WTC11 (cell line): Measurements from ENCODE around the gene OPALIN. TPM values are rescaled to one million over a fixed set of nuclear protein-coding genes. Genes with fewer than 3 reads are reported as not detected.

Source experiments
- ATAC-seq: fragments of 200-7000 bp; cut with Tn5 transposase; 2 replicates; pipeline ENCODE4 v1.10.0; 2021; ENCODE audit warnings: mild to moderate bottlenecking, moderate library complexity
- CTCF ChIA-PET: fragments of 300-600 bp; sonication (Branson Sonifier 250); formaldehyde crosslinking; loops from one replicate; lab custom pipeline; 2021; ENCODE audit warnings: antibody characterized with exemption; lab: Charles Lee
- POLR2A ChIA-PET: fragments of 350-600 bp; sonication (Branson Sonifier 250); formaldehyde crosslinking; loops from one replicate; lab custom pipeline; 2021; ENCODE audit warnings: antibody characterized with exemption; lab: Charles Lee
- DNase-seq: peaks from one replicate; pipeline ENCODE4 v3.0.0; 2021; ENCODE audit warnings: low spot score
- H3K27ac Mint-ChIP-seq: 2 replicates; pipeline ENCODE4 v1.8.0; 2021; ENCODE audit warnings: mixed read lengths
- H3K27me3 Mint-ChIP-seq: 2 replicates; pipeline ENCODE4 v1.8.0; 2021; ENCODE audit warnings: low read depth, mild to moderate bottlenecking, moderate library complexity, mixed read lengths
- H3K36me3 Mint-ChIP-seq: 2 replicates; pipeline ENCODE4 v1.8.0; 2021; ENCODE audit warnings: mixed read lengths
- H3K4me1 Mint-ChIP-seq: 2 replicates; pipeline ENCODE4 v1.8.0; 2022; ENCODE audit warnings: mixed read lengths
- H3K4me3 Mint-ChIP-seq: 2 replicates; pipeline ENCODE4 v1.8.0; 2021; ENCODE audit warnings: mild to moderate bottlenecking, moderate library complexity, mixed read lengths
- H3K9me3 Mint-ChIP-seq: 2 replicates; pipeline ENCODE4 v1.8.0; 2021; ENCODE audit warnings: mixed read lengths
- CREM ChIP-seq: sonication (generic); formaldehyde crosslinking; IDR thresholded peaks from 2 replicates; pipeline ENCODE4 v1.8.1; 2022; ENCODE audit warnings: mild to moderate bottlenecking, missing genetic modification reagents, moderate library complexity
- ETV6 ChIP-seq: sonication (generic); formaldehyde crosslinking; IDR thresholded peaks from 2 replicates; pipeline ENCODE4 v1.8.1; 2022; ENCODE audit warnings: mild to moderate bottlenecking, missing genetic modification reagents
- FOXK1 ChIP-seq: sonication (generic); formaldehyde crosslinking; IDR thresholded peaks from 2 replicates; pipeline ENCODE4 v1.8.0; 2022; ENCODE audit warnings: mild to moderate bottlenecking, moderate library complexity, missing genetic modification reagents
- FOXP1 ChIP-seq: sonication (generic); formaldehyde crosslinking; IDR thresholded peaks from 2 replicates; pipeline ENCODE4 v1.8.0; 2022; ENCODE audit warnings: missing genetic modification reagents, mild to moderate bottlenecking, moderate library complexity, borderline replicate concordance
- GABPB1 ChIP-seq: sonication (generic); formaldehyde crosslinking; IDR thresholded peaks from 2 replicates; pipeline ENCODE4 v1.8.1; 2023; ENCODE audit warnings: mild to moderate bottlenecking, missing genetic modification reagents
- MXD4 ChIP-seq: fragments of 250-450 bp; sonication (Bioruptor Pico); IDR thresholded peaks from 2 replicates; pipeline ENCODE4 v1.8.0; 2021; ENCODE audit warnings: mild to moderate bottlenecking, moderate library complexity, borderline replicate concordance
- NFATC4 ChIP-seq: fragments of 250-450 bp; sonication (Bioruptor Pico); IDR thresholded peaks from 2 replicates; pipeline ENCODE4 v1.9.0; 2021; ENCODE audit warnings: mild to moderate bottlenecking
- NFE2L1 ChIP-seq: sonication (generic); formaldehyde crosslinking; IDR thresholded peaks from 2 replicates; pipeline ENCODE4 v1.8.1; 2023; ENCODE audit warnings: missing genetic modification reagents
- NFYB ChIP-seq: sonication (generic); formaldehyde crosslinking; conservative IDR thresholded peaks from 2 replicates; pipeline ENCODE4 v1.8.0; 2022; ENCODE audit warnings: low read depth, missing genetic modification reagents
- NR1H2 ChIP-seq: sonication (generic); formaldehyde crosslinking; IDR thresholded peaks from 2 replicates; pipeline ENCODE4 v1.9.0; 2021; ENCODE audit warnings: mild to moderate bottlenecking, moderate library complexity, missing genetic modification reagents
- SMAD4 ChIP-seq: sonication (generic); formaldehyde crosslinking; IDR thresholded peaks from 2 replicates; pipeline ENCODE4 v1.8.0; 2022; ENCODE audit warnings: mild to moderate bottlenecking, missing genetic modification reagents
- TEAD1 ChIP-seq: sonication (generic); formaldehyde crosslinking; IDR thresholded peaks from 2 replicates; pipeline ENCODE4 v1.8.0; 2022; ENCODE audit warnings: mild to moderate bottlenecking, missing genetic modification reagents
- ZNF423 ChIP-seq: fragments of 250-450 bp; sonication (Bioruptor Pico); IDR thresholded peaks from 2 replicates; pipeline ENCODE4 v2.1.2; 2022; ENCODE audit warnings: mild to moderate bottlenecking, moderate library complexity
- total RNA-seq: library from RNA; stranded (reverse); gene quantifications from 3 replicates; pipeline ENCODE4 v1.2.3, GENCODE V29; 2021
- TF ChIP-seq, protein P1 (sequence below): sonication (generic); formaldehyde crosslinking; IDR thresholded peaks from 2 replicates; pipeline ENCODE4 v1.8.1; 2023; ENCODE audit warnings: mild to moderate bottlenecking, missing genetic modification reagents, moderate library complexity
- TF ChIP-seq, protein P2 (sequence below): sonication (generic); formaldehyde crosslinking; IDR thresholded peaks from 2 replicates; pipeline ENCODE4 v1.8.0; 2022; ENCODE audit warnings: mild to moderate bottlenecking, missing genetic modification reagents
- TF ChIP-seq, protein P3 (sequence below): sonication (generic); formaldehyde crosslinking; IDR thresholded peaks from 2 replicates; pipeline ENCODE4 v1.8.1; 2022; ENCODE audit warnings: mild to moderate bottlenecking, missing genetic modification reagents, moderate library complexity, borderline replicate concordance
- TF ChIP-seq, protein P4 (sequence below): sonication (generic); formaldehyde crosslinking; IDR thresholded peaks from 2 replicates; pipeline ENCODE4 v1.8.1; 2022; ENCODE audit warnings: mild to moderate bottlenecking, moderate library complexity, missing genetic modification reagents
- TF ChIP-seq, protein P5 (sequence below): sonication (generic); formaldehyde crosslinking; IDR thresholded peaks from 2 replicates; pipeline ENCODE4 v1.8.1; 2022; ENCODE audit warnings: low read depth, mild to moderate bottlenecking, moderate library complexity, missing genetic modification reagents, borderline replicate concordance
- TF ChIP-seq, protein P6 (sequence below): fragments of 250-450 bp; sonication (Bioruptor Pico); IDR thresholded peaks from 2 replicates; pipeline ENCODE4 v1.9.0; 2021; ENCODE audit warnings: mild to moderate bottlenecking, borderline replicate concordance

The OPALIN gene
- total RNA-seq, 1 experiment from 2014 or later = 0.04 TPM

DNA sequence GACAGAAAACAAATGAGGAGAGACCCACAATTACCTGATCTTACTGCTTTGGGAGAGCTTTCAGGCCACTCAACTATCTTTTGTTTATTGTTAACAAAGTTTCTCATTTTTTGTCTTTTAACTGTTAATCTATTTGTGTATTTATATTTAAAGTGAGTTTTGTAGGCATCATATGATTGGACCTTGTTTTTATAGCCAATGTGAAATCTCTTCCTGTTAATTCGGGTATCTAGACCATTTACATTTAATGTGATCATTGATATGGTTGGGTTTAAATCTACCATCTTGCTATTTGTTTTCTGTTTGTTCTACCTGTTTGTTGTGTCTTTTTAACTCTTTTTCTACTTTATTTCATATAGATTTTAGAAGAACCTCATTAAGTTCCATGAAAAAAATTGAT, 12.5 kb downstream of the OPALIN start:
- H3K4me3 Mint-ChIP-seq = no peak overlapping the region
- TF ChIP-seq MXD4 (CRISPR knock-in tag) (0 out of 2 replicates have a peak, but pooled peaks have one; percentile 54), GABPB1 (CRISPR knock-in tag) (no peak)
- POLR2A ChIA-PET = interaction anchor here (0.7 kb wide), 1 partner anchor 167 kb away, joined by 3 read pairs; the partner anchor contains the start of gene TLL2
- peaks cover 29% of the 10 kb centered on the region for H3K36me3 Mint-ChIP-seq
- DNase-seq (no peak), ATAC-seq (no peak)
- peaks cover 43% of the 10 kb centered on the region for H3K4me1 Mint-ChIP-seq
- CTCF ChIA-PET = interaction anchor here (1.1 kb wide), 2 partner anchors 28 to 29 kb away, joined by 3 to 4 read pairs; no protein-coding TSS in a partner anchor
- H3K9me3 Mint-ChIP-seq = peaks cover 35% of the 10 kb centered on the region
- H3K27ac Mint-ChIP-seq = no peak overlapping the region
- H3K27me3 Mint-ChIP-seq = peaks cover 24% of the 10 kb centered on the region

DNA sequence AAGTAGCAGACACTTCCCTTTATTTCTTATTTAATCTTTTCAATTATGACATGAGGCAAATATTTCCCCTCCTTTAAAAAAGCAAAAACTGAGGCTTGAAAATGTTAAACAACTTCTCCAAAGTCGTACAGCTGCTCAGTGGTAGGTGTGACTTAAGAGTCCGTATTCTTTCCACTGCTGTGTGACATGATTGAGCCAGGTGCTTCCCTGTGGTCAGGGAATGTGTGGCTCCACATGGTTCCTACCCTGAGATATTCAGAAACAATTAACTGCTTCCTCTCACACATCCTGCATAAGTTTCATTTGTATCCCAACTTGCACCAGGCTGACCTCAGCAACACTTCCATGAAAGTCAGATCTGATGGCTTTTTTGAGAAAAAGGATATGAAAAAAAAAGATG, 13.6 kb downstream of the OPALIN start:
- Mint-ChIP-seq H3K27me3 (peaks cover 24% of the 10 kb centered on the region), H3K9me3 (peaks cover 35% of the 10 kb centered on the region), H3K4me1 (peaks cover 50% of the 10 kb centered on the region), H3K27ac (peak overlapping the region; percentile 92), H3K36me3 (peaks cover 29% of the 10 kb centered on the region), H3K4me3 (no peak overlapping the region; the same call in 1 of the 2 replicates)
- DNase-seq (peak; percentile 23), ATAC-seq (peak; percentile 85)
- POLR2A ChIA-PET = no interaction called here
- TF ChIP-seq ZNF423 (CRISPR knock-in tag) (peak; percentile 49; the same call in 1 of the 2 replicates), SMAD4 (CRISPR knock-in tag) (no peak), FOXK1 (CRISPR knock-in tag) (0 out of 2 replicates have a peak, but pooled peaks have one; percentile 44), TEAD1 (CRISPR knock-in tag) (peak; percentile 92; the same call in 1 of the 2 replicates), ETV6 (CRISPR knock-in tag) (peak; percentile 71; the same call in 1 of the 2 replicates)
- TF ChIP-seq, protein P1, sequence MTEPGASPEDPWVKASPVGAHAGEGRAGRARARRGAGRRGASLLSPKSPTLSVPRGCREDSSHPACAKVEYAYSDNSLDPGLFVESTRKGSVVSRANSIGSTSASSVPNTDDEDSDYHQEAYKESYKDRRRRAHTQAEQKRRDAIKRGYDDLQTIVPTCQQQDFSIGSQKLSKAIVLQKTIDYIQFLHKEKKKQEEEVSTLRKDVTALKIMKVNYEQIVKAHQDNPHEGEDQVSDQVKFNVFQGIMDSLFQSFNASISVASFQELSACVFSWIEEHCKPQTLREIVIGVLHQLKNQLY (CRISPR knock-in tag) = no peak
- TF ChIP-seq, protein P2, sequence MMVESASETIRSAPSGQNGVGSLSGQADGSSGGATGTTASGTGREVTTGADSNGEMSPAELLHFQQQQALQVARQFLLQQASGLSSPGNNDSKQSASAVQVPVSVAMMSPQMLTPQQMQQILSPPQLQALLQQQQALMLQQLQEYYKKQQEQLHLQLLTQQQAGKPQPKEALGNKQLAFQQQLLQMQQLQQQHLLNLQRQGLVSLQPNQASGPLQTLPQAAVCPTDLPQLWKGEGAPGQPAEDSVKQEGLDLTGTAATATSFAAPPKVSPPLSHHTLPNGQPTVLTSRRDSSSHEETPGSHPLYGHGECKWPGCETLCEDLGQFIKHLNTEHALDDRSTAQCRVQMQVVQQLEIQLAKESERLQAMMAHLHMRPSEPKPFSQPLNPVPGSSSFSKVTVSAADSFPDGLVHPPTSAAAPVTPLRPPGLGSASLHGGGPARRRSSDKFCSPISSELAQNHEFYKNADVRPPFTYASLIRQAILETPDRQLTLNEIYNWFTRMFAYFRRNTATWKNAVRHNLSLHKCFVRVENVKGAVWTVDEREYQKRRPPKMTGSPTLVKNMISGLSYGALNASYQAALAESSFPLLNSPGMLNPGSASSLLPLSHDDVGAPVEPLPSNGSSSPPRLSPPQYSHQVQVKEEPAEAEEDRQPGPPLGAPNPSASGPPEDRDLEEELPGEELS (CRISPR knock-in tag) = peak; percentile 87; the same call in 1 of the 2 replicates
- TF ChIP-seq, protein P3, sequence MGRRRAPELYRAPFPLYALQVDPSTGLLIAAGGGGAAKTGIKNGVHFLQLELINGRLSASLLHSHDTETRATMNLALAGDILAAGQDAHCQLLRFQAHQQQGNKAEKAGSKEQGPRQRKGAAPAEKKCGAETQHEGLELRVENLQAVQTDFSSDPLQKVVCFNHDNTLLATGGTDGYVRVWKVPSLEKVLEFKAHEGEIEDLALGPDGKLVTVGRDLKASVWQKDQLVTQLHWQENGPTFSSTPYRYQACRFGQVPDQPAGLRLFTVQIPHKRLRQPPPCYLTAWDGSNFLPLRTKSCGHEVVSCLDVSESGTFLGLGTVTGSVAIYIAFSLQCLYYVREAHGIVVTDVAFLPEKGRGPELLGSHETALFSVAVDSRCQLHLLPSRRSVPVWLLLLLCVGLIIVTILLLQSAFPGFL (CRISPR knock-in tag) = no peak
- CTCF ChIA-PET = interaction anchor here (0.8 to 1.5 kb wide), 8 partner anchors 13 to 115 kb away, joined by 3 to 7 read pairs (median 4); no protein-coding TSS in a partner anchor

DNA sequence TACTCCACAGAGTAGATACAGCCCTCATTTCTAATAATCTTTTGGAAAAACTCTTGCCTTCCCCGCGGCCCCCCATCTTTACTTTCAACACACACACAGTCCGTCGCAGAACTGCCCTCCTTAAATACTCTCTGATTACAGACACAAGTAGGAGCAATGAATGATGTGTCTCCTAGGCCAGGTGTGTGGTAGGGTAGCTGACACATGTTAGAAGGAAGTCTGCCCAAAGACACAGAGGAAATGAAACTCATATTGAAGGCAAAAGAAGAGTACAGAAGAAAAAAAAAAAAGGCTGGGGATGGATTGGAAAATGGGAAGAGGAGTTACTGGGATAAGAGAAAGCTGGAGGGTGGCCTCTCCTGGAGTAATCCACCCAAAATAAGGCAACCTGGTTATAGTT, 14.6 kb downstream of the OPALIN start:
- H3K9me3 Mint-ChIP-seq = peaks cover 28% of the 10 kb centered on the region
- H3K4me3 Mint-ChIP-seq = no peak overlapping the region
- H3K36me3 Mint-ChIP-seq = peaks cover 29% of the 10 kb centered on the region
- POLR2A ChIA-PET = no interaction called here
- H3K27me3 Mint-ChIP-seq = peaks cover 24% of the 10 kb centered on the region
- no peak overlapping the region for H3K27ac Mint-ChIP-seq
- H3K4me1 Mint-ChIP-seq = peaks cover 59% of the 10 kb centered on the region
- ATAC-seq (no peak), DNase-seq (no peak)
- CTCF ChIA-PET = interaction anchor here (1.0 to 1.5 kb wide), 5 partner anchors 12 to 114 kb away, joined by 3 to 7 read pairs (median 4); no protein-coding TSS in a partner anchor
- no peak for TF ChIP-seq NR1H2 (CRISPR knock-in tag)
- TF ChIP-seq ZNF423 (CRISPR knock-in tag) = no peak
- TF ChIP-seq SMAD4 (CRISPR knock-in tag) = no peak
- TF ChIP-seq FOXP1 = no peak
- no peak for TF ChIP-seq NFATC4 (CRISPR knock-in tag)
- TF ChIP-seq, protein P4, sequence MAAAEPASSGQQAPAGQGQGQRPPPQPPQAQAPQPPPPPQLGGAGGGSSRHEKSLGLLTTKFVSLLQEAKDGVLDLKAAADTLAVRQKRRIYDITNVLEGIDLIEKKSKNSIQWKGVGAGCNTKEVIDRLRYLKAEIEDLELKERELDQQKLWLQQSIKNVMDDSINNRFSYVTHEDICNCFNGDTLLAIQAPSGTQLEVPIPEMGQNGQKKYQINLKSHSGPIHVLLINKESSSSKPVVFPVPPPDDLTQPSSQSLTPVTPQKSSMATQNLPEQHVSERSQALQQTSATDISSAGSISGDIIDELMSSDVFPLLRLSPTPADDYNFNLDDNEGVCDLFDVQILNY (CRISPR knock-in tag) = no peak
- no peak for TF ChIP-seq NFYB
- TF ChIP-seq NFE2L1 (CRISPR knock-in tag) = no peak
- TF ChIP-seq, protein P5, sequence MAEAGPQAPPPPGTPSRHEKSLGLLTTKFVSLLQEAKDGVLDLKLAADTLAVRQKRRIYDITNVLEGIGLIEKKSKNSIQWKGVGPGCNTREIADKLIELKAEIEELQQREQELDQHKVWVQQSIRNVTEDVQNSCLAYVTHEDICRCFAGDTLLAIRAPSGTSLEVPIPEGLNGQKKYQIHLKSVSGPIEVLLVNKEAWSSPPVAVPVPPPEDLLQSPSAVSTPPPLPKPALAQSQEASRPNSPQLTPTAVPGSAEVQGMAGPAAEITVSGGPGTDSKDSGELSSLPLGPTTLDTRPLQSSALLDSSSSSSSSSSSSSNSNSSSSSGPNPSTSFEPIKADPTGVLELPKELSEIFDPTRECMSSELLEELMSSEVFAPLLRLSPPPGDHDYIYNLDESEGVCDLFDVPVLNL (CRISPR knock-in tag) = no peak
- TF ChIP-seq, protein P6, sequence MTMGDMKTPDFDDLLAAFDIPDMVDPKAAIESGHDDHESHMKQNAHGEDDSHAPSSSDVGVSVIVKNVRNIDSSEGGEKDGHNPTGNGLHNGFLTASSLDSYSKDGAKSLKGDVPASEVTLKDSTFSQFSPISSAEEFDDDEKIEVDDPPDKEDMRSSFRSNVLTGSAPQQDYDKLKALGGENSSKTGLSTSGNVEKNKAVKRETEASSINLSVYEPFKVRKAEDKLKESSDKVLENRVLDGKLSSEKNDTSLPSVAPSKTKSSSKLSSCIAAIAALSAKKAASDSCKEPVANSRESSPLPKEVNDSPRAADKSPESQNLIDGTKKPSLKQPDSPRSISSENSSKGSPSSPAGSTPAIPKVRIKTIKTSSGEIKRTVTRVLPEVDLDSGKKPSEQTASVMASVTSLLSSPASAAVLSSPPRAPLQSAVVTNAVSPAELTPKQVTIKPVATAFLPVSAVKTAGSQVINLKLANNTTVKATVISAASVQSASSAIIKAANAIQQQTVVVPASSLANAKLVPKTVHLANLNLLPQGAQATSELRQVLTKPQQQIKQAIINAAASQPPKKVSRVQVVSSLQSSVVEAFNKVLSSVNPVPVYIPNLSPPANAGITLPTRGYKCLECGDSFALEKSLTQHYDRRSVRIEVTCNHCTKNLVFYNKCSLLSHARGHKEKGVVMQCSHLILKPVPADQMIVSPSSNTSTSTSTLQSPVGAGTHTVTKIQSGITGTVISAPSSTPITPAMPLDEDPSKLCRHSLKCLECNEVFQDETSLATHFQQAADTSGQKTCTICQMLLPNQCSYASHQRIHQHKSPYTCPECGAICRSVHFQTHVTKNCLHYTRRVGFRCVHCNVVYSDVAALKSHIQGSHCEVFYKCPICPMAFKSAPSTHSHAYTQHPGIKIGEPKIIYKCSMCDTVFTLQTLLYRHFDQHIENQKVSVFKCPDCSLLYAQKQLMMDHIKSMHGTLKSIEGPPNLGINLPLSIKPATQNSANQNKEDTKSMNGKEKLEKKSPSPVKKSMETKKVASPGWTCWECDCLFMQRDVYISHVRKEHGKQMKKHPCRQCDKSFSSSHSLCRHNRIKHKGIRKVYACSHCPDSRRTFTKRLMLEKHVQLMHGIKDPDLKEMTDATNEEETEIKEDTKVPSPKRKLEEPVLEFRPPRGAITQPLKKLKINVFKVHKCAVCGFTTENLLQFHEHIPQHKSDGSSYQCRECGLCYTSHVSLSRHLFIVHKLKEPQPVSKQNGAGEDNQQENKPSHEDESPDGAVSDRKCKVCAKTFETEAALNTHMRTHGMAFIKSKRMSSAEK = no peak
- TF ChIP-seq, protein P3 (CRISPR knock-in tag) = no peak
- no peak for TF ChIP-seq CREM (CRISPR knock-in tag)
- TF ChIP-seq ETV6 (CRISPR knock-in tag) = no peak
